Activated naive CD8-positive, alpha-beta T cell (primary cell): Measurements from ENCODE around the gene ADGRG3.

Experiments
- H3K27ac Mint-ChIP-seq: one replicate; pipeline ENCODE4 v1.8.0; 2021; ENCODE audit warnings: mixed read lengths
- H3K27me3 Mint-ChIP-seq: one replicate; pipeline ENCODE4 v1.8.0; 2021; ENCODE audit warnings: mixed read lengths
- H3K36me3 Mint-ChIP-seq: one replicate; pipeline ENCODE4 v1.8.0; 2021; ENCODE audit warnings: mixed read lengths
- H3K4me1 Mint-ChIP-seq: one replicate; pipeline ENCODE4 v1.8.0; 2021; ENCODE audit warnings: low read depth, mixed read lengths
- H3K4me3 Mint-ChIP-seq: one replicate; pipeline ENCODE4 v1.8.0; 2021; ENCODE audit warnings: mild to moderate bottlenecking, mixed read lengths
- H3K9me3 Mint-ChIP-seq: one replicate; pipeline ENCODE4 v1.8.0; 2021; ENCODE audit warnings: low read depth, mixed read lengths

ADGRG3 gene

DNA sequence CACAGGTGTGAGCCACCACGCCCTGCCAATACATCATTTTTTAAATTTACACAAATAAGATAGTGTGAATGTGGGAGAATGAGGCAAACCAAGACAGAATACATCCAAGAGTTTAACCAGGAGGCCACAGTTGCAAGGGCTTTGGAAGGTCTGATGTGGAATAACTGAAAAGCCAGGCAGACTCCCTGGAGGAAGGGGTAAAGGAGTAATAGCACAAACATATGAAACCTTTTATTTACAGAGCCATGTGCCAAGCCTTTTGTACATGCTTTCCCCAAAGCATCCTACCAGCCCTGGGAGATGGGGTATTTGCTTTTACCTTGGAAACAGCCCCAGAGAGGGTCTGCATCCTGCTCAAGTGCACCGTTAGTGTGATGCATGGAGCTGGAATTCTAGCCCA is 4.7 kb downstream of the ADGRG3 start:
- no peaks in the 10 kb centered on the region for H3K36me3 Mint-ChIP-seq
- H3K27ac Mint-ChIP-seq, result no peak overlapping the region
- H3K4me1 Mint-ChIP-seq, result no peaks in the 10 kb centered on the region
- H3K4me3 Mint-ChIP-seq, result no peak overlapping the region
- no peaks in the 10 kb centered on the region for H3K9me3 Mint-ChIP-seq
- no peaks in the 10 kb centered on the region for H3K27me3 Mint-ChIP-seq

DNA sequence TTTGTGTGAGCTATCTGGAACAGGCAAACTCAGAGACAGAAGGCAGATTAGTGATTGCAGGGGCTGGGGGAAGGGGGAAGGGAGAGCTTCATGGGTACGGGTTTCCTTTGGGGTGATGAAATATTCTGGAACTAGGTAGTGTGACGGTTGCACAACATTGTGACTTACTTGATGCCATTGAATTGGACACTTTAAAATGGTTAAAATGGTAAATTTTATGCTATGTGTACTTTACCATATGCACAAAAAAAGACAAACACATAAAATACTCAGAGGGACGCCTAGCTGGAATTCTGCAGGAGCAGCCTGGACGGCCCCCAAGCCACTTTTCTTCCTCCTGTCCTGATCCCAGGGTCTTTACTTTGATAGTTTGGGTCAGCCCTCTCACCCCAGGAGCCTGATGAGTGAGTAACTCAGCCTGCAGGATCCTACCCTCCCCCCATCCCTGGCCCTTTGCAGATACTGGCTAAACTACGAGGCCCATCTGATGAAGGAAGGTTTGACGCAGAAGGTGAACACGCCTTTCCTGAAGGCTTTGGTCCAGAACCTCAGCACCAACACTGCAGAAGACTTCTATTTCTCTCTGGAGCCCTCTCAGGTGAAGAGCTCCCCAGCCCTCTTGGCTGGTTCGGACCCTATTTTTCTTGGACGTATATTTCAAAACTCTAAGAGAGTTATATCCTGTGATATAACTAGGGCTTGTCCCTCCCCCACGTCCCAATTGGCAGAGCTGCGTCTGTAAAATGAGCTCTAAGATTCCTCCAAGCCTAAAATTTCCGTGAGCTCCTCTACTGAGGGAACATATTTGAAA is 7.8 kb downstream of the ADGRG3 start:
- Mint-ChIP-seq H3K4me3 (no peak overlapping the region), H3K27me3 (no peaks in the 10 kb centered on the region), H3K36me3 (no peaks in the 10 kb centered on the region), H3K4me1 (peaks cover 2% of the 10 kb centered on the region), H3K9me3 (no peaks in the 10 kb centered on the region), H3K27ac (no peak overlapping the region)

DNA sequence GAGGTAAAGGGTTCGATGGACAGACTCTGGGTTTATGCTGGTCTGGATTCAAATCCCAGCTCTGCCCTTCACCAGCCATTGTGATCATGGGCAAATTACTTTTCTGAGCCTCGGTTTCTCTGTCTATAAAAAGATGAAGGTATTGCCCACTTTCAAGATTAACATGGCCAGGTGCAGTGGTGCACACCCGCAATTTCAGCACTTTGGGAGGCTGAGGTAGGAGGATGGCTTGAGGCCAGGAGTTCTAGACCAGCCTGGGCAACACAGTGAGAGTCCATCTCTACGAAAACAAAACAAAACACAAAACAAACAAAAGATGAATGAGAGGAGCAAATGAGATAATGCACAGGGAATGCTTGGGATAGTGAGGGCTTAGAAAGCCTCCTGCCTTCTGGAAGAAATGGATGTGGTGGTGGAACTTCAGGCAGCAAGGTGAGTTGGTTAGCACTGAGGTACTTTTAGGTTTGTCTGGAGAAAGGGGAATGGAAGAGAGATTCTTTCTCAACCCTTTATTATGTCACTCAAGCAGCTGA is 8.5 kb downstream of the ADGRG3 start:
- Mint-ChIP-seq H3K36me3 (no peaks in the 10 kb centered on the region), H3K4me1 (peaks cover 2% of the 10 kb centered on the region), H3K27me3 (no peaks in the 10 kb centered on the region), H3K27ac (no peak overlapping the region), H3K4me3 (no peak overlapping the region), H3K9me3 (no peaks in the 10 kb centered on the region)

DNA sequence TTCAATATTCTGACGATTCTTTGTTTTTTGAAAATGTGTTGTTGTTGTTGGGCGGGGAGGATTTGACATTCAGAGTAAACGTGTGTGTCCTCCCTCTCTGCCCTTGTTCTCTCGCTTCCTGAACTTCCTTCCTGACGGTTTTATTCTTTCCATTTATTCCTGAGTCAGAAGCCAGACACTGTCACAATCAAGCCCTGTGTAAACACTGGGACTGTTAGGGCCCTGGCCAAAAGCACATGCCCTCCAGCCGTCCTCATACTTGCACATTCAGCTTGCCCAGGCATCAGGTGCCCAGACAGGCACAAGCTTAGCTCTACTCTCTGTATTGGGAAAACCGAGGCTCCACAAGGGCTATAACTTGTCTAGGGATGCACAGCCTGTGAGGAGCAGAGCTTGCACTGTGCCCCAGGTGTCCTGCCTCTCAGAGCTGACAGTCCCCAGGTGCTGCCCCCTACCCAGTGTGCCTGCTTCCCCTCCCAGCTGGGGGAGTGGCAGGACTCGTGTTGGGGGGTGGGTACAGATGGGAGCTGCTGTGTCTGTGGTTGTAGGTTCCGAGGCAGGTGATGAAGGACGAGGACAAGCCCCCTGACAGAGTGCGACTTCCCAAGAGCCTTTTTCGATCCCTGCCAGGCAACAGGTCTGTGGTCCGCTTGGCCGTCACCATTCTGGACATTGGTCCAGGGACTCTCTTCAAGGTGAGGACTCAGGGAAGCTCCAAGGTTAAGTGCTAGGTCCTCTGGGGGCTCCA is 9.7 kb downstream of the ADGRG3 start:
- no peaks in the 10 kb centered on the region for H3K9me3 Mint-ChIP-seq
- H3K36me3 Mint-ChIP-seq, result no peaks in the 10 kb centered on the region
- H3K4me3 Mint-ChIP-seq, result no peak overlapping the region
- no peaks in the 10 kb centered on the region for H3K27me3 Mint-ChIP-seq
- no peak overlapping the region for H3K27ac Mint-ChIP-seq
- H3K4me1 Mint-ChIP-seq, result peaks cover 2% of the 10 kb centered on the region

DNA sequence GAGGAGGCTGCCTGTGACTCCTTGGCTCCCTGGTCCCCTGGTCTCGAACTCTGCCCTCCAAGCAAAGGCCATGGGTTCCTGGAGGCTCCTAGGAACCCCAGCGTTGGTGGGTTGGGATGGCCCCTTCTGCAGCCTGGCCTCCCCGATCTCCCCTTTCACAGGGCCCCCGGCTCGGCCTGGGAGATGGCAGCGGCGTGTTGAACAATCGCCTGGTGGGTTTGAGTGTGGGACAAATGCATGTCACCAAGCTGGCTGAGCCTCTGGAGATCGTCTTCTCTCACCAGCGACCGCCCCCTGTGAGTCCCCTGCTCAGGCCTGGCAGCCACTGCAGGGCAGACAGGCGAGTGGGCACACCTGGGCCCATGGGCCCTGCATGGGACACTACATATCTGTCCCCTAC is 10.9 kb downstream of the ADGRG3 start:
- Mint-ChIP-seq H3K27ac (no peak overlapping the region), H3K36me3 (no peaks in the 10 kb centered on the region), H3K4me1 (peaks cover 2% of the 10 kb centered on the region), H3K27me3 (no peaks in the 10 kb centered on the region), H3K9me3 (no peaks in the 10 kb centered on the region), H3K4me3 (no peak overlapping the region)

DNA sequence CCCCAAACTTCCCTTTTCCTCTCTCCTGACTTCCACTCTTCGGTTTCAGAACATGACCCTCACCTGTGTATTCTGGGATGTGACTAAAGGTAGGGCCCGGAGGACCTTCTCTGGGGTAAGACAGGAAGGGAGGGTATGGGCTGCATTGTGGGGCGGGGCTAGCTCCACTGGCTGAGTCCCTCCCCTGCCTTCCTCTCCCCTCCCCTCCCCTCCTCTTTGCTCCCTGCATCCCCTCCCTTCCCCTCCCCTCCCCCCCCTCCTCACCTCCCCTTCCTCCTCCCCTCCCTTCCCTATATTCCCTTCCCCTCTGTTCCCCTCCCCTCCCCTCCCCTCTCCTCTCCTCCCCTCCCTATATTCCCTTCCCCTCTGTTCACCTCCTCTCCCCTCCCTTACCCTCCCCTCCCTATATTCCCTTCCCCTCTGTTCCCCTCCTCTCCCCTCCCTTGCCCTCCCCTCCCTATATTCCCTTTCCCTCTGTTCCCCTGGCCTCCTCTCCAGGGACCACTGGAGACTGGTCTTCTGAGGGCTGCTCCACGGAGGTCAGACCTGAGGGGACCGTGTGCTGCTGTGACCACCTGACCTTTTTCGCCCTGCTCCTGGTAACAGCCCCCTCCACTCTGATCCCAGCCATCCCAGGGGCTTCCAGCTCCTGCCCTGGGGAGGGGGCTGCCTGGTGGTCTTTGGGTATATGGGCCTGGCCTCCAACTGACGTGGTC is 11.8 kb downstream of the ADGRG3 start:
- Mint-ChIP-seq H3K4me3 (no peak overlapping the region), H3K27ac (no peak overlapping the region), H3K9me3 (no peaks in the 10 kb centered on the region), H3K4me1 (peaks cover 2% of the 10 kb centered on the region), H3K36me3 (no peaks in the 10 kb centered on the region), H3K27me3 (no peaks in the 10 kb centered on the region)

DNA sequence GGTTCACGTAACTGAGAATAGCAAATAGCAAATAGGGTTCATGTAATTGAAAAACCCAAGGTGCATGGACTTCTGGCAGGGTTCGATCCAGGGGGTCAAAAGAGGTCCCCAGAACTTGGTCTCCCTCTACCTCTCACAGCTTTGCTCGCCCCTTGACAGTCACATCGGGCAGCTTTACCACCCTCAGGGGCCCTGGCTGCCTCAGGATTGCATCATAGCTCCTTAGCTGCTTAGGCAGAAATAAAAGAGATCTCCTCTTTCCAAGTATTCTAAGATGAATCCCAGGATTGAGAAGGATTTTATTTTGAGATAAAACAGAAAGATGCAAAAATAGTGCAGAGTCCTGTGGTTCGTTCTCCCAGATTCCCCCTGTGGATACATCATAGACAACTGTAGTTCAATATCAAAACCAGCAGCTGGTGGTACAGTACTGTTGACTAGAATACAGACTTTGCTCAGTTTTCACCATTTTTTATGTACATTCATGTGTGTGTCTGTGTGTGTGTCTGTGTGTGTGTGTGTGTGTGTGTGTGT is 12.8 kb downstream of the ADGRG3 start:
- H3K9me3 Mint-ChIP-seq, result no peaks in the 10 kb centered on the region
- no peak overlapping the region for H3K27ac Mint-ChIP-seq
- no peaks in the 10 kb centered on the region for H3K27me3 Mint-ChIP-seq
- H3K4me3 Mint-ChIP-seq, result no peak overlapping the region
- peaks cover 2% of the 10 kb centered on the region for H3K4me1 Mint-ChIP-seq
- H3K36me3 Mint-ChIP-seq, result no peaks in the 10 kb centered on the region

DNA sequence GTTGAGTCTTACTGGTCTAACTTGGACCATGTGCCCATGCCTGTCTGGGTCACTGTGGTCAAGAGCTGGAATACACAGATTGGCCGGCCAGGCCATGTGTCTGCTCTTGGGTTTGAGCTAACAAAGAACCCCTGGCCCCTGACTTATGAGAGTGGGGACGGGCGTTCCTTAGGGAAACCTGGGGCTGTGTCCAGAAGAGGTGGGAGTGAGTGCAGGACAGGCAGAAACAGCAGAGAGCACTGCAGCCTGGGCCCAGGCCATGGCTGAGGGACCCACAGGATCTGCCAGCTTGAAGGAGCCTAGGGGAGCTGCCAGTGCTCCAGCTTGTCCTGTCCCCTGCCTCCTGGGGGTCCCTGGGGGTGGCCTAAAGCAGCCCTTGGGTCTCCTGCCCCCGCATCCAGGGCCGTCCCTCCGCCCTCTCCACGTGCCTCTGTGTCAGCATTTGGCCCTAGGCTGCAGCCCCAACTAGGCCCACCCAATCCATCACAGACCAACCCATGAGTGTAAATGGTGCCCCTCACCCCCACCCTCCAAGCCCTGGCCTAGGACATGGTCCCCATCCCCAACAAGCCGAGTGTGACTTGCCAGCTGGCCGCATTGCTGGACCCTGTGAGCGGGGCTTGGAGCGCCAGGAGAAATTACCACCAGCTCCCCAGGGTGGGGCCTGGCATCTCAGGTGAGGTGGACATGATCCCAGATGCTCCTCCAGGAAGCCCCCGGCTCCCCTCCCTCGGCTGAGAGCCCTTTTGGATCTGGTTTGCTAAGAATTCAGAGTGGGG is 14.0 kb downstream of the ADGRG3 start:
- no peaks in the 10 kb centered on the region for H3K36me3 Mint-ChIP-seq
- H3K4me3 Mint-ChIP-seq, result no peak overlapping the region
- H3K27ac Mint-ChIP-seq, result no peak overlapping the region
- no peaks in the 10 kb centered on the region for H3K9me3 Mint-ChIP-seq
- H3K4me1 Mint-ChIP-seq, result peaks cover 2% of the 10 kb centered on the region
- H3K27me3 Mint-ChIP-seq, result no peaks in the 10 kb centered on the region

DNA sequence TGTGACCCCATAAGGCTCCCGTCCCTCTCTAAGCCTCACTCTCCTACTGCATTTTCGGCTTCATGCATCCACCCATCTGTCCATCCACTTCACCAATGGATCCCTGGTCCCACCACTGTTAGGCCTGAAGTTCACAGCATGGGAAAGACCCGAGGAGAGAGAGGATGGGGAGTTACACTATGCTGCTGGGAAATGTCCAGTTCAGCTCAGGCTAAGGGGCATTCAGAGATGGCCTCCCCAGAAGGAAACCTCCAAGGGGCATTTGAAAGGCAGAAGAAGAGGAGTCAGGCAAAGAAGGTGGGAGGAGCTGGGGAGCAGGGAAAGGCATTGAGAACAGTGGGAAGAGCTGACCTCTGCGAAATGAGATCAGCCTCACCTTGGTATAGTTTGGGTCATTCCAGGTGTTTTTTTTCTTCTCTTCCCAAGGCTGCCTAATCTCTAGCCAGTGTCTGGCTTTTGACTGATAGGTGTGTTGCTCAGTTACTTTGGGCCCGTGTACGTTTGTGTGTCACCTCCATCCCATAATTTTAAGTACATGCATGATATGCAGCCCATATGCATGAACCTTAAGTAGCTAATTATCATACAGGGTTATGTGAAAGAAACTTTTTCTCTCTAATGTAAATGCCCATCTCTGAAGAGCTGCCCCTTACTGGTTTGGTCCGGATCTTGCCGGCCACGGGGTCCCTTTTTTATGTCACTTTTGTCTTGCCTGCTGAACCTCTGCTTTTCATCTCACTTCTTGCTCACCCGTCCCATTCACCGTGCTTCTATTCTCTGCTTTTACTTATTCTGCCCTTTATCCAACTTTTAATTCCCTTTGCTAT is 14.9 kb downstream of the ADGRG3 start:
- H3K27me3 Mint-ChIP-seq, result no peaks in the 10 kb centered on the region
- H3K36me3 Mint-ChIP-seq, result no peaks in the 10 kb centered on the region
- H3K4me3 Mint-ChIP-seq, result no peak overlapping the region
- no peak overlapping the region for H3K27ac Mint-ChIP-seq
- H3K4me1 Mint-ChIP-seq, result peaks cover 2% of the 10 kb centered on the region
- no peaks in the 10 kb centered on the region for H3K9me3 Mint-ChIP-seq

DNA sequence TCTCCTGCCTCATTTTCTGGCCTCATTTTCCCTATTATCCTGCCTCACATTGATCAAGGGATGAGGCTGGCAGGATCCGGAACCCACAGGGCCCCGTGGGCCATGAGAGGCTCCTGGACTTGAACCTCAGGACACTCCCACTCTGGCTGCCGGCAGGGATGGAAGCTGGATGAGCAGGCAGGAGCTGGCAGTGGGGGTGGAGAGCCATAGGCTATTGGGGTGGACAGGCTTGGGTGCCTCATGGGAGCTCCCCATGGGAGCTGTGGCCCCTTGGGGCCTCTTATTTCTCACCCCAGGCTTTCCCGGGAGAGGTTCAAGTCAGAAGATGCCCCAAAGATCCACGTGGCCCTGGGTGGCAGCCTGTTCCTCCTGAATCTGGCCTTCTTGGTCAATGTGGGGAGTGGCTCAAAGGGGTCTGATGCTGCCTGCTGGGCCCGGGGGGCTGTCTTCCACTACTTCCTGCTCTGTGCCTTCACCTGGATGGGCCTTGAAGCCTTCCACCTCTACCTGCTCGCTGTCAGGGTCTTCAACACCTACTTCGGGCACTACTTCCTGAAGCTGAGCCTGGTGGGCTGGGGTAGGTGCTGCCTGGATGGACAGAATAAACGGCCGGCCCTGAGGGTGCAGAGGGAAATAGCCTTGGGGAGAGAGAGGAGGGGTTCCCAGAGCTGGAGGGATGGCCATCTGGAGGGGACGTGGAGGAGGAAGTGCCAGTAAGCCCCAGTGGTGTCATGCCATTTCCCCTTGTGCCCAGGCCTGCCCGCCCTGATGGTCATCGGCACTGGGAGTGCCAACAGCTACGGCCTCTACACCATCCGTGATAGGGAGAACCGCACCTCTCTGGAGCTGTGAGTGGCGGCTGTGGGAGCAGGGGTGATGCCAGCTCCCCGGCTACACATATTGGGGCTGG is 15.8 kb downstream of the ADGRG3 start:
- Mint-ChIP-seq H3K4me3 (no peak overlapping the region), H3K27ac (no peak overlapping the region), H3K9me3 (no peaks in the 10 kb centered on the region), H3K36me3 (no peaks in the 10 kb centered on the region), H3K27me3 (no peaks in the 10 kb centered on the region), H3K4me1 (peaks cover 6% of the 10 kb centered on the region)

DNA sequence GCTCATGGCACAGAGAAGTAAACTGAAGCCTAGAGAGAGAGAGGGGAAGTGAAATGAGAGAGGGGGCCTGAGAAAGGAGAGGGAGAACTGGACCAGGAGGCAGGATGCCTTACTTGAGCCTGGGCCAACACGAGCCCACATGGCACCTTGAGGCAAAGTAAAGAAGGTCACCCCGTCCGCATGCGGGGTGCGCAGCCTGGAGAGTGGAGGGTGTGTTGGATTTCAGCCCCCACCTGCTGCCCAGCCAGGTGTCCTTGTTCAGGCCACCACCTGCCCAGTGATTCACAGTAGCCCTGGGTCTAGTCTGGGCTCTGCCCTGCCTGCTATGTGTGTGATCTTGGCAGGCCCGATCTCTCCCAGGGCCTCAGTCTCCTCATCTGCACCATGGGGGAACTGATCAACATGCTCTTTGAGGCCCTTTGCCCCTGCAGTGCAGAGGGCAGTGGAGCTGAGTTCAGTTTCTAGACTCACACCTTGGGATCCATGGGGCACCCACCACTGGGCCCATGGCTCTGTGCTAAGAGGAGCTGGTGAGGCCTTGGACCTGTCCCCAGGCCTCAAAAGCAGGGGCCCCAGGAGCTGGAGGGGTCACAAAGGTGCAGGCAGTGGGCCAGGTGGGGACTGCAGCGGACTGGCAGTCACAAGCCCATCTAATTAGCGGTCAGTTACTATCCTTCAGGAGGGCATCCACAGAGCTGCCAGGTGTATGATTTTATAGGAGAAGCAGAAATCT is 16.7 kb downstream of the ADGRG3 start:
- Mint-ChIP-seq H3K36me3 (no peaks in the 10 kb centered on the region), H3K4me3 (no peak overlapping the region), H3K27me3 (no peaks in the 10 kb centered on the region), H3K4me1 (peaks cover 15% of the 10 kb centered on the region), H3K9me3 (no peaks in the 10 kb centered on the region), H3K27ac (no peak overlapping the region)

DNA sequence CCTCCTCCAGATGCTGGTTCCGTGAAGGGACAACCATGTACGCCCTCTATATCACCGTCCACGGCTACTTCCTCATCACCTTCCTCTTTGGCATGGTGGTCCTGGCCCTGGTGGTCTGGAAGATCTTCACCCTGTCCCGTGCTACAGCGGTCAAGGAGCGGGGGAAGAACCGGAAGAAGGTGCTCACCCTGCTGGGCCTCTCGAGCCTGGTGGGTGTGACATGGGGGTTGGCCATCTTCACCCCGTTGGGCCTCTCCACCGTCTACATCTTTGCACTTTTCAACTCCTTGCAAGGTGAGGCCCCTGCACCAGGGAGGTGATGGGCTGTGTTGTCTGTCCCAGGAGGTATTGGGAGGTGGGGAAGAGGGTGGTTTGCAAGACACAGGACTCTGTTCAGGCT is 17.5 kb downstream of the ADGRG3 start:
- no peaks in the 10 kb centered on the region for H3K36me3 Mint-ChIP-seq
- peaks cover 18% of the 10 kb centered on the region for H3K4me1 Mint-ChIP-seq
- no peaks in the 10 kb centered on the region for H3K27me3 Mint-ChIP-seq
- H3K4me3 Mint-ChIP-seq, result no peak overlapping the region
- H3K27ac Mint-ChIP-seq, result no peak overlapping the region
- no peaks in the 10 kb centered on the region for H3K9me3 Mint-ChIP-seq
